ENCODE data around the gene PROM2.
"Not testable (repeated sequence)": the region's sequence is repeated elsewhere in the genome, so short reads cannot be mapped to it uniquely, and the experiment has no call there.

The PROM2 gene

GRCh38 chr2:95269036-95269680 lies 5.1 kb upstream of the PROM2 start:
- no peak for DNase-seq

- not testable (repeated sequence) for DNase-seq
Measured at GRCh38 chr2:95269745-95270144, 4.5 kb upstream of the PROM2 start.

- DNase-seq, result no peak
Measured at GRCh38 chr2:95270541-95271081, 3.6 kb upstream of the PROM2 start.

- DNase-seq, result no peak
Measured at GRCh38 chr2:95271381-95271971, 2.8 kb upstream of the PROM2 start.

GRCh38 chr2:95272299-95272751 lies 1.9 kb upstream of the PROM2 start:
- no peak for DNase-seq

GRCh38 chr2:95272781-95273180 lies 1.5 kb upstream of the PROM2 start:
- DNase-seq, result no peak

GRCh38 chr2:95273566-95274290 lies 521 bp upstream of the PROM2 start:
- no peak for DNase-seq

GRCh38 chr2:95275151-95275515 lies 884 bp downstream of the PROM2 start:
- DNase-seq, result no peak

GRCh38 chr2:95275601-95276243 lies 1.5 kb downstream of the PROM2 start:
- no peak for DNase-seq

GRCh38 chr2:95276244-95276887 lies 2.1 kb downstream of the PROM2 start:
- DNase-seq, result no peak

GRCh38 chr2:95276888-95277245 lies 2.6 kb downstream of the PROM2 start:
- no peak for DNase-seq

- DNase-seq, result peak; percentile 42
Measured at GRCh38 chr2:95277246-95277906, 3.1 kb downstream of the PROM2 start.

- peak; percentile 93 for DNase-seq
Measured at GRCh38 chr2:95278051-95278471, 3.8 kb downstream of the PROM2 start.

GRCh38 chr2:95278637-95279225 lies 4.5 kb downstream of the PROM2 start:
- DNase-seq, result no peak

GRCh38 chr2:95279435-95280035 lies 5.3 kb downstream of the PROM2 start:
- DNase-seq, result no peak

- DNase-seq, result no peak
Measured at GRCh38 chr2:95281071-95281470, 6.8 kb downstream of the PROM2 start.

GRCh38 chr2:95281786-95282185 lies 7.5 kb downstream of the PROM2 start:
- no peak for DNase-seq

GRCh38 chr2:95282458-95282857 lies 8.2 kb downstream of the PROM2 start:
- no peak for DNase-seq

GRCh38 chr2:95283562-95283961 lies 9.3 kb downstream of the PROM2 start:
- no peak for DNase-seq

GRCh38 chr2:95284886-95285541 lies 10.8 kb downstream of the PROM2 start:
- no peak for DNase-seq

GRCh38 chr2:95285542-95285932 lies 11.3 kb downstream of the PROM2 start:
- DNase-seq, result no peak
